22Rv1 (cell line): ENCODE data around the gene METAP1D.

Experiments
- ZFX ChIP-seq: fragments of 450-650 bp; IDR thresholded peaks from 2 replicates; pipeline ENCODE4 v1.6.1; 2017; ENCODE audit warnings: antibody characterized with exemption, borderline replicate concordance
- TF ChIP-seq, protein P1 (sequence below): fragments of 450-650 bp; IDR thresholded peaks from 2 replicates; pipeline ENCODE4 v1.5.1; 2017; ENCODE audit warnings: mild to moderate bottlenecking

DNA sequence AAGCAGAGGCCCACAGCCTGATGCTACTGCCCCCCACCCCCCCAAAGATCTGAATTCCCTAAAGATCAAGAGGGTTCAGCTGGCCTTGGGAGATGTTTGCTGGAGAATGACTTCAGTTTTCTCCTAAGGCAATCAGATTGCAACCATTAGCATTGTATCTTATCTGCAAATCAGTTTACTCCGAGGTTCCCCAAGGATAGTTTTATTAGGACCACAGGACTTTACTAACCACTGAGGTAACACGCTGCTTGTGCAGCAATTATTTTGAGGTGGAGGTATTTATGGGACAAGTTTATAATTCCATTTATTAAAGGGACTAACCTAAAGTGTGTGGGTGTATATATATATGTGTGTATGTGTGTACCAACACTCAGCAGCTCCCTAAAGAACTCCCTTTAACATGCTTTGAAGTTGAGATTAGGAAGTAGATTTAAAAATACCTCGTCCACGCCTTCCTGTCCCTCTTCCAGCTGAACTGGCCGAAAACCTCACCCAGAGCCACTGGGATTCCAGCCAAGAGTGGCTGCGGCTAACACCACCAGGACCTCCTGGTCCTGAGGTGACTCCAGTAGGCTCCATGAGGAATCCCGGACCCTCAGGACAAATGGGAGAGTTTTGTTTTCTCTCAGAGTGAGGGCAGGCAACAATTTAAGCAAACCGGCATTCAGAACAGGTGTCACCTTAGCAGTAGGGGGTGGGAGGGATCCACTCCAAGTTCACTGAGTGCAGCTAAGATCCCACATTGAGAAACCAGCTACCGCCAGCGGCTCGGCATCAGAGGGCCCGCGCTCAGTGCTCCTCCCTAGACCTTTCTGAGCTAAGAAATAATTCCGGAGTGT is 82.6 kb downstream of the METAP1D start:
- TF ChIP-seq, protein P1, sequence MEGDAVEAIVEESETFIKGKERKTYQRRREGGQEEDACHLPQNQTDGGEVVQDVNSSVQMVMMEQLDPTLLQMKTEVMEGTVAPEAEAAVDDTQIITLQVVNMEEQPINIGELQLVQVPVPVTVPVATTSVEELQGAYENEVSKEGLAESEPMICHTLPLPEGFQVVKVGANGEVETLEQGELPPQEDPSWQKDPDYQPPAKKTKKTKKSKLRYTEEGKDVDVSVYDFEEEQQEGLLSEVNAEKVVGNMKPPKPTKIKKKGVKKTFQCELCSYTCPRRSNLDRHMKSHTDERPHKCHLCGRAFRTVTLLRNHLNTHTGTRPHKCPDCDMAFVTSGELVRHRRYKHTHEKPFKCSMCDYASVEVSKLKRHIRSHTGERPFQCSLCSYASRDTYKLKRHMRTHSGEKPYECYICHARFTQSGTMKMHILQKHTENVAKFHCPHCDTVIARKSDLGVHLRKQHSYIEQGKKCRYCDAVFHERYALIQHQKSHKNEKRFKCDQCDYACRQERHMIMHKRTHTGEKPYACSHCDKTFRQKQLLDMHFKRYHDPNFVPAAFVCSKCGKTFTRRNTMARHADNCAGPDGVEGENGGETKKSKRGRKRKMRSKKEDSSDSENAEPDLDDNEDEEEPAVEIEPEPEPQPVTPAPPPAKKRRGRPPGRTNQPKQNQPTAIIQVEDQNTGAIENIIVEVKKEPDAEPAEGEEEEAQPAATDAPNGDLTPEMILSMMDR: no peak
- no peak for TF ChIP-seq ZFX
